IPS-NIHi11 (cell line): ENCODE measurements around the gene THSD4.

Source experiments
- DNase-seq: peaks from one replicate; pipeline ENCODE4 v3.0.0; 2012; ENCODE audit warnings: mixed read lengths, low spot score

THSD4 gene

DNA sequence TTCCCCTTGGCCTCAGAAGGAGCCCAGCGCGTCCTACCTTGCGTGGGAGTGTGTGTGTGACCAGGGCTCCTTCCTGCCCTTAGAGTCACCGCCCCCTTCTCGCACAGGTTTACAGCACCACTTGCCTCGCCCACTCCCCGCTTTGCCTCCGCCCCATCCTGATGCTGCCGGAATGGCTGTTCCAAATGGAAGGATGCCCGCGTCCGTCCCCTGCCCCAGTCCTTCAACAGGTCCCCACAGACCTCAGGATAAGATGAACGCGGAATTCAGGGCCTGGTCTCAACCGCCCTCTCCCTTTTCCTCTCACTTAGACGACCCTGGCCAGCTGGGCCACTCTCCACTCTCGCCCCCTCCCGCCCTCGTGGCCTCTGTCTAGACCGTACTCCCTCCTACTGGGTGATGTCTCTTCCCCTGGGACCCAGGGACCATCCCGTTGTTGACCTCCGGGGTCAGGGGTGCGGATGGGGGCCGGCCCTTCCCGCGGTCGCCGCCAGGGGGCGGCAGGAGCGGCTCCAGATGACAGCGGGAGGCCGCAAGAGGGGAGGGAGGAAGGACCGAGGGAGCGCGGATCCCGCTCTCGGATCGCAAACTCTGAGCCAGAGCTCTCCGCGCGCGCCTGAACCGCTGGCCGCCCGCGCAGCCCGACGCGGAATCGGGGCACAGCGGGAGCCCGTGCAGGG is at the start of gene THSD4:
Gene THSD4, plus strand, starts transcription at position 585 of the 680 bp plus-strand sequence.
- DNase-seq, result peak; percentile 96

DNA sequence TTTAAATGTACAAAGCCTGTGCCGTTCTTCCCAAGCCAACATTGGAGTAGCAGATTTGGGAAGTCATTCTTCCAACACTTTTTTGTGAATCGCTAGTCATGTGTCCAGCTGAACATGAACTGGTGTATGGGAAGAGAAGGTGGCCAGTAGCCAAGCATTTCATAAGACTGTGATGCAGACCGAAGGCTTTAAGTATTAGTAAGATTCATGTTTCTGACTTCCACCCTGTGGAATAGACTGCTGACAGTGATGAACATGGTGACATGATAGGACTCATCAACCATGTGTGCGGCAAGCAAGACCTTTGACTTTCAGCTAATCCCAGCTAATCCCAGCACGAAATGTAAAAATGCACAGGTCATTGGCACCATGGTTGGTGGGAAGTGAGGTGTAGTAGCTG is 48.3 kb upstream of the THSD4 start:
- no peak for DNase-seq

DNA sequence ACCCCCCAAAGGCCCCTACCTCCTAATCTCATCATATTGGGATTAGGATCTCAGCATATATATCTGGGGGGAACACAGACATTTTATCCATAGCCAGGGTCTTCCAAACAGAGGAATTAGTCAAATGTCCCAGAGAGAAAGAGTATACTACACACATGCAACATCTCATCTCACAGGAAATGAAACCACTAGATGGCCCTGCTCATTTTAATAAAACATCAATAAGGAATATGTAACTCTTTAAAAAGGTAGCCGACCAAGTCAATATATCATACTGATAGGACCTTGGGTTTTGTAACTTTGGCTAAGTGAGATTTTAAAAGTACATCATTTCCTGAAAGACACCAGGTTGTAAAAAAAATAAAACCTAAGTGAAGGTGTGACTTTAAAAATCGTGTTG is 45.6 kb upstream of the THSD4 start:
- no peak for DNase-seq

DNA sequence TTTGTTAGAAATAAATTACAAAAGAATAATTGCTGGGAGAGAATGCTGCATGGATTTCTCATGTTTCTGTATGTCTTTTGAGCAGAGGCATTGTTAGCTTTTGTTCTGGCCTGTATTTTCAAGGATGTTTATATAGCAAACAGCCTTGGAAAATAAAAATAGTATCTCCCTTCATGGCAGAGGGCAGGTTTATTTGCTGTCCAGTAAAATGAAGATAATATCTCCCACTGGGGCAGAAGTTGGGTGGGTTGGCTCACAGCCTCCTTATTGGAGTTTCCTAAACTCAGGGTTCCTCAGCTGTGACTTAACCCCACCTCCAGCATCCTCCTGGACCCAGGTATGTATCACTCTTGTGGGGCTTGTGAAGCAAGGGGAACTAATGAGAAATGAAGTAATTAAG is 43.7 kb upstream of the THSD4 start:
- DNase-seq, result no peak

DNA sequence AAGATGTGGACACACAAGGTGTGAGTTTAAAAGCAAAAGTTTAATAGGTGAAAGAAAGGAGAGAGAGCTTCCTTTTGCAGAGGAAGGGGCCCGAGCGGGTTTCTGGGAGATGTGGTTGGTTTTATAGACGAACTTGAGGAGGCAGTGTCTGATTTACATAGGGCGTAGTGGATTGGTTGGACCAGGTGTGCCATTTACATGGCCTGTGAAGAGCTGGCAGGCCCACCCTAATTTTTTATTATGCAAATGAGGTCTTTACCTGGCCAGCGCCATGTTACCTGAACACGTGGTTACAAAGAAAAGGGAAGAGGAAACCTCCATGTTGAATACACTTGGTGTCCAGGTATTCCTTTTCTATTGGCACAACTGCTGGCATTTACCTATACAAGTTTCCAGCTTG is 42.8 kb upstream of the THSD4 start:
- DNase-seq, result no peak

DNA sequence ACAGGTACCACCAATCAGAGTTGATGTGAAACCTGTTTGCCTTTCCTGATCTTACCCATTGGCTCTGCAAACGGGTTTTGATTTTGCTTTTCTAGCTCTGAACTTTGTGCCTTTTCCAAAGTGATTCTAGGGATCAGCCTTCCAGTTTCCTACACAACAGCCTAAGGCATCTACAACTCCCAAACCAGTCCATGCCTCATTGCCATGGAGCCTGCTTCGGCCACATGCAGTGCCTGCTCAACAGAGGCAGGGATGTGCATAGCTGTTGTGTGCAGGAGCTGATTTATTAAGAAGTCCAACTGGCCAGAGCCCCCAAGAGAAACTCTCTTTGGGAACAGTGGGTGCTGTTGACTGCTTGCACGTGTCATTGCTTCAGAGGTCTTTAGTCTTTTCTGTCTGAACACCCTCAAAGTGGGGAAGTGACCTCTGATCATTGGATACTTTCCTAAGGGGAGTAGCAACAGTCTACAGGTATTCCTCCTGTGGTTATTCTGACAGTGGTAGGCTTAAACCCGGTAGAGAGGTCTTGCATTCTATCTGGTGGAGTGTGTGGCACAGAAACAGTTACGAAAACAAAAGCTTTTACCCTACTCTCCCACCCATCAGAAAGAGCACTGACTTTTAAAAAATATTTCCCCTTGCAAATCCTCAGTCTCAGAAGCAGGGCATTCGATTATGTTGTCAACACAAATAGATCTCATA is 36.6 kb upstream of the THSD4 start:
- DNase-seq, result no peak

DNA sequence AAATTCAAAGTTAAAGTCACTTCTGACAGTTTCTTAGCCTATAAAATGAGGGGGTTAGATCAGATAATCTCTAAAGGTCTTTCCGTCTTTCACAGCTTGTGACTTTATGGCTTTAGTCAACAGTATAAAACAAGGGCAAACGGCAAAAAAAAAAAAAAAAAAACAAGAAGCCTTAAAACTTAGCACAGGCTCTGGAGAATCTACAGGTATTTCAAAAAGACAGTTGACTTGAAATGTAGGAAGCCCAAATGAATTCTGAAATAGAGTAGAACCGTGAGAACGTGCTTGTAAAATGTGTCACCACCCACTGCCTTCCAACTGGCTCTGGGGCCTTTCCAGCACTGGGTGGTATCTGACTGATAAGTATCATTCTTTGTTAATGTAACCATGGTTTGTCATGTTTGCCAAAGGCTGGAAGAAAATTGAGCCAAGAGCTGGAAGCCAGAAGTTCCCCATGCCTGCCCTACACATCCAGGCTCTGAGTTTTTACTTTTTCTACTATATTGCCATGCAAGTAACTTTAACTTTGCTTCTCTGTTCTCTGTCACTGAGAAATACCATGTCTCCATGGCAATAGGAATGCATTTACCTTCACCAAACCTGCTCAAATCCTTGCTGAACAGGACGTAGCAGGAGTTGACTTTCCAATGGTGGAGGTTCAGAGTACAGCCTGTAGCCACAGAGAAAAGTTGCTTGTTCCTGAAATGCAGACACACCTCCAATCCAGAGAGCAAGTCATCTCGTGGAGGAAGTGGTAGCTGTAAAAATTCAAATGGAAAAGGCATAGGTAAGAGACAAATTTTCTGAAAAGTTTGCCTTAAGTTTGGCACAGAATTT is 35.8 kb upstream of the THSD4 start:
- DNase-seq, result no peak

DNA sequence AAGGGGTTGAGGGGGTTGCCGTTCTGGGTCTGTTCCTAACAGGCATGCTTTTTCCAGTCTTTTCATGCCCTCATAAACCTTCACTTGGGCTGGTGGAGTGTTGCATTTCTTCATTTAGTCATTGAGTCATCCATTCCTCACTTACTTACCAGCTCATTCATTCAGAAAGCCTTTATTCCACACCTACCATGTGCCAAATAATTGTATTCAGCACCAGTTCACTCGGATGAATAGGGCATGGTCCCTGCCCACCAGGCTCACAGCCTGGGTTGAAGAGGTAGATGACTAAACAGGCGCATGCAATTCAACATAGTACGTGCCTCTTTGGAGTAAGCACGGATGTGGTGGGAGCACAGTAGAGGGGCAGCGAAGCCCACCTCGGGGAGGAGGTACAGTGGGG is 35.1 kb upstream of the THSD4 start:
- DNase-seq, result no peak

DNA sequence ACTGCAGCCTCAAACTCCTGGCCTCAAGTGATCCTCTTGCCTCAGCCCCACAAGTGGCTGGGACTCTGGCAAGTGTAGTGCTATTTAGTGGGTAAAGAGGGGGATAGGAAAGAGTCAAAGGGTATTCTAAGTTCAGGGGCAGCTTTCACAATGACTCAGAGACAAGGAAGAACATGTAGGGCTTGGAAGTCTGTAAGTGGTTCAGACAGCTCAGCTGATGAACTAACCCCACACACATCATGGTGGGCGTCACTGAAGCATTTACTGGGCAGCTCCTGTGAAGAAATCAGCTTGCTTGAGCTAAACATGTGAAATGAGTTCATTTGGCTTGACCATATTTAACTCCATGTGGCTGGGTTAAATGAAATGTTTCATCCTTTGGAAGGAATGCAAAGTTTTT is 34.6 kb upstream of the THSD4 start:
- DNase-seq, result no peak

DNA sequence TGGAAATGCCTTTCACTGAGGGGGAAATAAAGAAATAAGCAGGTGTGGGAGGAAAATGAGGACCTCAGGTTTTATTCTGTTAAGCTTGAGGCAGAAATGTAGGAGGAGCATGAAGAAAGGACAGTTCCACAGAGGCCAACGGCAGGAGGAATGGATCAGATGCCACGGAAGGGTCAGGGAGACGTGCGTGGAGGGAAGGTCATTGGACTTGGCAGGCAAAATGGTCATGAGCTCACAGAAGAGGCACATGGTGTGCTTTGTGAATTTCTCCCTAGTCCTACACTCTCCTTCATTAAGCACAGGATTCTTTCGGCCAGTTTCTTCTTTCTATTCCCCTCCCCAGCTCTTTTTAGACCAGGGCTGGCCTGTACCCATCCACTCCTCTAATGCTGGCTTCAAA is 32.5 kb upstream of the THSD4 start:
- no peak for DNase-seq

DNA sequence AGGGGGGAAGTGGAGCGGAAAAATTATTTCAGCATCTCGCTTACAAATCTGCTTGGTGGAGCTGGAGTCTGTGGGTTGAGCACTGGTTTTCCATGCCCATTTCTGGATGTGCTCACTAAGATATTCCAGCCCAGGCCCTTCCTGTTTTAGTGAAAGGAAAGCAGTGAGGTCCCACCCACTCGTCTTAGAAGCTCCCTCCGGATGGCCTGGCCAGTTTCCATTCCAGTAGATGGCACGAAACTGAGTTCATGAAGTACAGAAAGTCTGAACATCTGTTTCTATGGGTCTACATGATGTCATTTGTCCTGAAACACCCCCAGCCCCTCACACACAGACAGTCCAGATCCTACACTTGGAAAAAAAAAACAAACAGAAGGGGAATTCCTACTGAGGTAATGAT is 31.9 kb upstream of the THSD4 start:
- DNase-seq, result no peak

DNA sequence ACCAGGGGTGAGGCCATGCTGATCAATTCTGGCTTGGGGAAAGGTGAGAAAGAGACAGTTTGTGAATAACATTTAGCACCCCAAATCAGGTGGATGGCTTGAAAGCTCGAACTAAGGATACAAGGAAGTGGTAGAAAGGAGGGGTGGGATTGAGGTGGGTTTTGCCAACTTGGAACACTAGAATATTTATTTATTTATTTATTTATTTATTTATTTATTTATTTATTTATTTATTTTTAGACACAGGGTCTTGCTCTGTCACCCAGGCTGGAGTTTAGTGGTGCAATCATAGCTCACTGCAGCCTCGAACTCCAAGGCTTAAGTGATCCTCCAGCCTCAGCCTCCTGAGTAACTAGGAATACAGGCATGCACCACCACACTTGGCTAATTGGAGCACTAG is 31.0 kb upstream of the THSD4 start:
- DNase-seq, result no peak

DNA sequence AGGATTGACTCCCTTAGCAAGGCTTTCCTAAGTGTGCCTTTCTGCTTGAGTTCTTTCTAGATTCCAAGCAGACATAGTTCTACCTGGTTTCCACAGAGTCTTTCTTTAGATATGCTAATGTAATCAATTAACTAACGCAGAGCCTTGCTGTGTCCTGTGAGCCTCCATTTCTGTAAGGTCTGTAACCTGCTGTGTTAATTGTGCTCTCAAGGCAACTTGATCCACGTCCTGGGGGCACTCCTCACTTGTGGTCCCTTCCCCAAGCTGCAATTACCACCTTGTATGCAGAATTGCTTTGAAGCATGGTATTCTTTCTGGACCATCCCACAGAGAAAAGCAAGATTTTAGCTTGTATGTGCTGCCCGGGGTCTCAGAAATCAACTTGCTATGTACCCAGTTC is 29.5 kb upstream of the THSD4 start:
- peak; percentile 67 for DNase-seq

DNA sequence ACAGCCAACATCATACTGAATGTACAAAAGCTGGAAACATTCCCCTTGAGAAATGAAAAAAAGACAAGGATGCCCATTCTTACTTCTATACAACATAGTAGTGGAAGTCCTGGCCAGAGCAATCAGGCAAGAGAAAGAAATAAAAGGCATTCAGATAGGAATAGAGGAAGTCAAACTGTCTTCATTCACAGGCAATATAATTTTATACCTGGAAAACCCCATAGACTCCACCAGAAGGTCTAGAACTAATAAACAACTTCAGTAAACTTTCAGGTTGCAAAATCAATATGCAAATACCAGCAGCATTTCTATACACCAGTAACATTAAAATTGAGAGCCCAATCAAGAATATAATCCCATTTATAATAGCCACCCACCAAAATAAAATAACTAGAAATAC is 27.1 kb upstream of the THSD4 start:
- DNase-seq, result no peak

DNA sequence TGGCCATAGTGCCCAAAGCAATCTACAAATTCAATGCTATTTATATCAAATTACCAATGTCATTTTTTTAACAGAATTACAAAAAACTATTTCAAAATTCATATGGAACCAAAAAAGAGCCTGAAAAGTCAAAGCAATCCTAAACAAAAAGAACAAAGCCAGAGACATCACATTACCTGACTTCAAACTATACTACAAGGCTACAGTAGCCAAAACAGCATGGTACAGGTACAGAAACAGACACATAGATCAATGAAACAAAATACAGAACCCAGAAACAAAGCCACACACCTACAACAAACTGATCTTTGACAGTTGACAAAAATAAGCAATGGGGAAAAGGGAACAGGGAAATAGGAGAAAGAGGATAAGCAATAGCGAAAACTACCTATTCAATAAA is 26.6 kb upstream of the THSD4 start:
- DNase-seq, result no peak

DNA sequence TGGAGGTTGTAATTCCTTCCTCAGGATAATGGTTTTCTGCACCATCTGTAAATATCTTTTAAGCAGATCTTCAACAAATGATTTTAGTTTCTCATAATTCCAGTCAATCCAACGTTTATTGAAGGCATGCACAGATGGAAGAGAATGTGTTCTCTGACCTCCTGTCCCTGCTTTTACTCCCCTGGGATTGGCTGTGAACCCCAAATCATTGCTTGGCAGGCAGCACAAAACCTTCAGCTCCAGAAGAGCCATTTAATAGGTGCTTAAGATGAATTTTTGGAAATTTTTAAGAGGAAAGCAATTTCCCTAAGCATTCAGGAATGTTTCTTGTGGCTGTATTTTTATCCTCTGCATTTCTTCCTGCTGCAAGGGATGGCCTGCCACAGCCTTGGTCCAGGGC is 25.5 kb upstream of the THSD4 start:
- no peak for DNase-seq

DNA sequence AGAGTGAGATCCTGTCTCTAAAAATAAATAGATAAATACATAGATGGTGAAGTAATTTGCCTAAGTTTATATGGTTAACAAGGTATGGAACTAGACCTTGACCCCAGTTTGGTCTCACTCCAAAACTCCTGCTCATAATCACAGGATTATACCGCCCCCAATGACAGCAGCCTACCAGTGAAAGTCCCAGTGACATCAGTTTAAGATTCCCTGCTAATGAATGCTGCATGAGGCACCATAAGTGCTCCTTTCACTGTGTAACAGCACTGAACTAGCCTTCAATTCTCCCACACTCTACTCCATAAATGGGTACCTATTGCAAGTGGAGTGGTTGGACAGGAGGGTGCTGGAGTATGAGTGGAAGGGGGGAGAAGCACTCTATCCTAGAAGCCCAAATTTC is 23.7 kb upstream of the THSD4 start:
- DNase-seq, result no peak

DNA sequence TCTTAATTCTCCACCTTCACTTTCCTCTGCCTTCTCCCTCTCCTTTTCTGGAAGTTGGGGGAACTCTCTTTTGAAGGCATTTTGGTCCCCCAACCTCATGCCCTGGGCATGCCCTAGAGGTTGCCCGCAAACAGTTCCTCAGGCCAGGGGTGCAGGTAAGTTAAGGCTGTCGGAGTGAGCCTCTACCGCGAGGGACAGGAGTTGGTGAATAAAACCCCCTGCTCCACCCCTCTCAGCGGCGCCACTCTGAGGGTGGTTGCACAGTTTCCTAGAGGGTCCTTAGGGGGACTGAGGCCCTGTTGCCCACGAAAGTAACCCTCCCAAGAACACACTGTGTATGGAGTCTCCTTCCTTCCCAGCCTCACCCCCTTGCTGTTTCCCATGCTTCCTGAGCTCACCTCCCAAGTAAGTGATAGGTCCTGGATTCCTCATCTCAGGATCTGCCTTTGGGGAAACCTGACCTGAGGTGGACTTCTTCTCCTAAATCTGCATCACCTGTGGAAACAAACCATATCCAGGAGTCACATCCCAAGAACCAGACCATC is 23.1 kb upstream of the THSD4 start:
- no peak for DNase-seq

DNA sequence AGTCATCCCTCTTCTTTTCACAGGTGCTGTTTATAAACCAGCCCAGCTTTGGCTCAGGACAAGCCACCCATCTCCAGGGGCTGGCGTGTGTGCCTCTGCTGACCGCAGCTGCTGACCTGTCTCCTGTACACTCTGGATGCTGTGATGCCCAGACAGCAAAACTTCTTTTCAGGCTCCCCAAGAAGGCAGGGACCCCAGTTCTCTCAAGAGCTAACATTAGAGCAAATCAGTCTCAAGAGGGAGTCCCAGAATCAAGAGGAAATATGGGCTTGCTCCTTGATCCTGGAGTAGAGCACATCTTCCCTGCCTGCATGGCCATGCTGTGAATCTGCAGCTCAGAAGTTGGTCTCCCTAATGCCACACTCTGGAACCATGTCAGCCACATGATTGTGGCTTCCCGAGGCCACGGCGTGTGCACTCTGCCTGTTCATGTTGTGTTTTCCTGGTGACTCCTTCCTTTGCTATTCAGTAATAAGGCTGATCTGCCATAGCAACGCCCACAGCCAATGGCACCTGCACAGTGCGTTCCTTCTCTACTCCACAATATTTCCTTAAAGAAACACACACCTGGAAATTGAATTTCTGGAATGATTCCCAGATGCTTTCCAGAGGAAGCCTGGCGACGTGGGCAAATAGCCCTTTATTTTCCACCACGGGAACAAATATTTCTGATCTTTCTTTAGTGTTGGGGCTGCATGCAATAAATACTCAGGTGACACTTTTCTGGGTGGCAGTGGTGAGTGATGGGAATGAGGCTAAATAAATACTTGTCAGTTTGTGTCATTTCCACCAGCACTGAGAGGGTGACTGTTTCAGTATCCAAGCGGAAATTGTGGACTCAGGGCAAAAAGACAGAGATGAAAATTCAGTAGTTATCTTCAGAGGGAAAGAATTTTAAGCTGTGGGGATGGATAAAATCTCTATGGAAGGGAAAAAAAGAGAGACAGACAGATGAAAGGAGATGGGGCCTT is 21.9 kb upstream of the THSD4 start:
- DNase-seq, result peak; percentile 51

DNA sequence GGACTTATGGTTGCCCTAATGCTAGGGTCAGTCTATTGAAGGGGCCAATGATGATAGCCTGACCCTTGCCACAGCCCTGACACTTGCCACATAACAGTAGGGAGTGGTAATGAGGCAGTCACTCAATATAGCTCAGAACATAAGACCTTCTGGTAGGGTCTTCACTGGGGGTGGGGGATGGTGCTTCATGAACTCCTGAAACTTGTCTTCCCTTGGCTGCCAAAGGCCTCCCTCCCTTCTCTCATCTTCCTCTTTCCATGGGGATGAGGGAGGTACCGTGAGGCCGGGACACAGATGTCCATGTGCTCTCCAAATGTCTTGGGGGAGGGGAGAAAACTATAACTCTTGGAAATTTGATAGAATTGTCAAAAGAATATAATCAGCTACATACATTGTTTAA is 21.1 kb upstream of the THSD4 start:
- no peak for DNase-seq

DNA sequence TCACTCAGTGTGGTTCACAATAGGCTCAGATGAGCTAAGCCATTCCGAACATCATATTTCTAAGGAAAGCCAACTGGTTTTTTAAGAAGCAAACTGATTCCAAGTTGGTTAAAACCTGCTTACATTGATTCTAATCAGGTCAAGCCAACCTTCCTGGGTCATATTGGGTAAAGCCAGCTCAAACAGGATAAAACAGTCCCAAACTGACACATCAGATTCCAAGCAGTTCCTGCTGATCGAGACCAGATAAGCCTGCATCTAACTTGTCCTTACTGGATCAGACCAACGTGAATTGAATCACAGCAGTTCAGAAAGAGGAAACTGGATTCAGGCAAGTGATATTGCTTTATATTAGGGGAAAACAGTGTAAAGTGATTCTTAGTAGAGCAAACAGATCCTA is 18.6 kb upstream of the THSD4 start:
- DNase-seq, result no peak

DNA sequence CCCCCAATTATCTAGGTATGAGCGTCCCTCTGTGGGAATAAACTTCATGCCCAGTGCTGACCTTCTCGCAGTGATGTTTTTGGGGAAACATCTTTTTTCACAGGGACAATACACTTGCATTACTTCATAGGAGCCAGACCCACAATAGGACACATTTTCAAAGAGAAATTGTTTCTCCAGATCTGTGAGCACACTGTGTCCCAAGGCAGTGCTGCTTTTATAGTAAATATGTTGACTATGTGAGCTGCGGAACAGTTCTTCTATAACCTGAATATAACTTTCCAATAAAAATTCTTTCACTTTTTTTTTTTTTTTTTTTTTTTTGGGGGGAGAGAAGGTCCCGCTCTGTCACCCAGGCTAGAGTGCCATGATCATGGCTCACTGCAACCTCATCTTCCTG is 17.4 kb upstream of the THSD4 start:
- DNase-seq, result no peak
